Measurements from ENCODE around the gene OPCML.

- TF ChIP-seq CTCF (conservative IDR thresholded peaks at IDR 0.05 in 1 of 2, IDR thresholded peaks at IDR 0.05 in 1 of 2; ENCODE audit: low read depth in 1 of 2, low read length in 2 of 2): no peak
- no peak for TF ChIP-seq EZH2 (IDR thresholded peaks at IDR 0.05; ENCODE audit: low read length, missing control alignments)
Observed at GRCh38 chr11:132982772-132983640, 549.3 kb downstream of the OPCML start.
